Measurements from ENCODE around the gene PLXND1. TPM values are rescaled to one million over a fixed set of nuclear protein-coding genes. Genes with fewer than 3 reads are reported as not detected.
"Not testable (repeated sequence)": the region's sequence is repeated elsewhere in the genome, so short reads cannot be mapped to it uniquely, and the experiment has no call there.

Gene PLXND1
- total RNA-seq, 2 donors from 2014 or later: 4.1 to 4.2 TPM

GRCh38 chr3:129616291-129616690 lies 9.8 kb upstream of the PLXND1 start:
- no peak for DNase-seq
- no peaks in the 10 kb centered on the region for H3K27me3 Mint-ChIP-seq (ENCODE audit: low read depth)
- no peaks in the 10 kb centered on the region for H3K36me3 Mint-ChIP-seq (ENCODE audit: insufficient read depth in 2 of 2)
- H3K4me3 Mint-ChIP-seq: no peak overlapping the region
- H3K27ac Mint-ChIP-seq: no peak overlapping the region
- H3K4me1 Mint-ChIP-seq (ENCODE audit: low read depth): peaks cover 9% of the 10 kb centered on the region
- no peaks in the 10 kb centered on the region for H3K9me3 Mint-ChIP-seq
- peak in 1 of 2 donors; percentile 12 for ATAC-seq (replicated peaks in 1 of 2)

- DNase-seq: no peak
- no peaks in the 10 kb centered on the region for H3K9me3 Mint-ChIP-seq
- H3K27me3 Mint-ChIP-seq (ENCODE audit: low read depth): no peaks in the 10 kb centered on the region
- H3K4me3 Mint-ChIP-seq: no peak overlapping the region
- H3K27ac Mint-ChIP-seq: no peak overlapping the region
- ATAC-seq (replicated peaks in 1 of 2): no peak
- no peaks in the 10 kb centered on the region for H3K36me3 Mint-ChIP-seq (ENCODE audit: insufficient read depth in 2 of 2)
- H3K4me1 Mint-ChIP-seq (ENCODE audit: low read depth): peaks cover 9% of the 10 kb centered on the region
Measured at GRCh38 chr3:129615751-129616281, 9.3 kb upstream of the PLXND1 start.

- peaks cover 9% of the 10 kb centered on the region for H3K4me1 Mint-ChIP-seq (ENCODE audit: low read depth)
- DNase-seq: no peak
- no peak overlapping the region for H3K4me3 Mint-ChIP-seq
- no peaks in the 10 kb centered on the region for H3K36me3 Mint-ChIP-seq (ENCODE audit: insufficient read depth in 2 of 2)
- no peak overlapping the region for H3K27ac Mint-ChIP-seq
- ATAC-seq (replicated peaks in 1 of 2): no peak
- no peaks in the 10 kb centered on the region for H3K9me3 Mint-ChIP-seq
- H3K27me3 Mint-ChIP-seq (ENCODE audit: low read depth): no peaks in the 10 kb centered on the region
Measured at GRCh38 chr3:129614927-129615363, 8.5 kb upstream of the PLXND1 start.

- Mint-ChIP-seq H3K27ac (no peak overlapping the region), H3K27me3 (ENCODE audit: low read depth) (peaks cover 1% of the 10 kb centered on the region), H3K36me3 (ENCODE audit: insufficient read depth in 2 of 2) (no peaks in the 10 kb centered on the region), H3K4me1 (ENCODE audit: low read depth) (peaks cover 9% of the 10 kb centered on the region), H3K4me3 (no peak overlapping the region), H3K9me3 (no peaks in the 10 kb centered on the region)
- ATAC-seq (replicated peaks in 1 of 2) (no peak), DNase-seq (no peak)
Measured at GRCh38 chr3:129614435-129614834, 8.0 kb upstream of the PLXND1 start.

GRCh38 chr3:129613367-129613740 lies 6.9 kb upstream of the PLXND1 start:
- DNase-seq (no peak), ATAC-seq (replicated peaks in 1 of 2) (no peak)
- peaks cover 2% of the 10 kb centered on the region for H3K4me1 Mint-ChIP-seq (ENCODE audit: low read depth)
- H3K36me3 Mint-ChIP-seq (ENCODE audit: insufficient read depth in 2 of 2): no peaks in the 10 kb centered on the region
- H3K27me3 Mint-ChIP-seq (ENCODE audit: low read depth): peaks cover 12% of the 10 kb centered on the region
- no peak overlapping the region for H3K27ac Mint-ChIP-seq
- no peaks in the 10 kb centered on the region for H3K9me3 Mint-ChIP-seq
- no peak overlapping the region for H3K4me3 Mint-ChIP-seq

- Mint-ChIP-seq H3K4me1 (ENCODE audit: low read depth) (no peaks in the 10 kb centered on the region), H3K4me3 (no peak overlapping the region), H3K27ac (no peak overlapping the region), H3K9me3 (no peaks in the 10 kb centered on the region), H3K36me3 (ENCODE audit: insufficient read depth in 2 of 2) (no peaks in the 10 kb centered on the region), H3K27me3 (ENCODE audit: low read depth) (peaks cover 15% of the 10 kb centered on the region)
- ATAC-seq (replicated peaks in 1 of 2): no peak
- no peak for DNase-seq
Measured at GRCh38 chr3:129612534-129613366, 6.3 kb upstream of the PLXND1 start.

GRCh38 chr3:129611812-129612533 lies 5.5 kb upstream of the PLXND1 start:
- no peak overlapping the region for H3K4me3 Mint-ChIP-seq
- DNase-seq: no peak
- H3K27me3 Mint-ChIP-seq (ENCODE audit: low read depth): peaks cover 22% of the 10 kb centered on the region
- no peak overlapping the region for H3K27ac Mint-ChIP-seq
- peaks cover 6% of the 10 kb centered on the region for H3K4me1 Mint-ChIP-seq (ENCODE audit: low read depth)
- no peaks in the 10 kb centered on the region for H3K9me3 Mint-ChIP-seq
- ATAC-seq (replicated peaks in 1 of 2): no peak
- peaks cover under 1% of the 10 kb centered on the region in 2 donors for H3K36me3 Mint-ChIP-seq (ENCODE audit: insufficient read depth in 2 of 2)

GRCh38 chr3:129611446-129611800 lies 4.9 kb upstream of the PLXND1 start:
- no peak overlapping the region for H3K27ac Mint-ChIP-seq
- peaks cover 8% of the 10 kb centered on the region for H3K4me1 Mint-ChIP-seq (ENCODE audit: low read depth)
- H3K9me3 Mint-ChIP-seq: no peaks in the 10 kb centered on the region
- H3K36me3 Mint-ChIP-seq (ENCODE audit: insufficient read depth in 2 of 2): peaks cover 2% of the 10 kb centered on the region in 2 donors
- H3K27me3 Mint-ChIP-seq (ENCODE audit: low read depth): peaks cover 26% of the 10 kb centered on the region
- no peak overlapping the region for H3K4me3 Mint-ChIP-seq
- ATAC-seq (replicated peaks in 1 of 2) (no peak), DNase-seq (no peak)

- not testable (repeated sequence) for H3K36me3 Mint-ChIP-seq (ENCODE audit: insufficient read depth in 2 of 2); ATAC-seq (replicated peaks in 1 of 2); H3K4me3 Mint-ChIP-seq; H3K9me3 Mint-ChIP-seq; H3K4me1 Mint-ChIP-seq (ENCODE audit: low read depth); H3K27ac Mint-ChIP-seq; DNase-seq
- peaks cover 26% of the 10 kb centered on the region for H3K27me3 Mint-ChIP-seq (ENCODE audit: low read depth)
Measured at GRCh38 chr3:129610794-129611445, 4.4 kb upstream of the PLXND1 start.

- Mint-ChIP-seq H3K36me3 (ENCODE audit: insufficient read depth in 2 of 2) (peaks cover 4 to 5% of the 10 kb centered on the region in 2 donors), H3K4me1 (ENCODE audit: low read depth) (peaks cover 13% of the 10 kb centered on the region), H3K9me3 (no peaks in the 10 kb centered on the region), H3K27ac (no peak overlapping the region), H3K4me3 (no peak overlapping the region), H3K27me3 (ENCODE audit: low read depth) (peaks cover 33% of the 10 kb centered on the region)
- ATAC-seq (replicated peaks in 1 of 2) (no peak), DNase-seq (no peak)
Measured at GRCh38 chr3:129610276-129610675, 3.8 kb upstream of the PLXND1 start.

GRCh38 chr3:129609591-129610182 lies 3.2 kb upstream of the PLXND1 start:
- peaks cover 4 to 5% of the 10 kb centered on the region in 2 donors for H3K36me3 Mint-ChIP-seq (ENCODE audit: insufficient read depth in 2 of 2)
- H3K4me1 Mint-ChIP-seq (ENCODE audit: low read depth): peaks cover 13% of the 10 kb centered on the region
- no peak for ATAC-seq (replicated peaks in 1 of 2)
- no peak overlapping the region for H3K27ac Mint-ChIP-seq
- no peaks in the 10 kb centered on the region for H3K9me3 Mint-ChIP-seq
- H3K27me3 Mint-ChIP-seq (ENCODE audit: low read depth): peaks cover 35% of the 10 kb centered on the region
- no peak overlapping the region for H3K4me3 Mint-ChIP-seq
- DNase-seq: no peak

GRCh38 chr3:129608936-129609590 lies 2.6 kb upstream of the PLXND1 start:
- no peaks in the 10 kb centered on the region for H3K9me3 Mint-ChIP-seq
- H3K4me3 Mint-ChIP-seq: no peak overlapping the region
- DNase-seq (no peak), ATAC-seq (replicated peaks in 1 of 2) (no peak)
- H3K27ac Mint-ChIP-seq: no peak overlapping the region
- peaks cover 41% of the 10 kb centered on the region for H3K27me3 Mint-ChIP-seq (ENCODE audit: low read depth)
- H3K36me3 Mint-ChIP-seq (ENCODE audit: insufficient read depth in 2 of 2): peaks cover 4 to 5% of the 10 kb centered on the region in 2 donors
- peaks cover 13% of the 10 kb centered on the region for H3K4me1 Mint-ChIP-seq (ENCODE audit: low read depth)

Measured in activated T-cell treated with anti-CD3 and anti-CD28 coated beads, Interleukin-2, amount 50 U/mL, for 72 hours (primary cell).